Measurements from ENCODE around the gene ATAD3A.

DNA sequence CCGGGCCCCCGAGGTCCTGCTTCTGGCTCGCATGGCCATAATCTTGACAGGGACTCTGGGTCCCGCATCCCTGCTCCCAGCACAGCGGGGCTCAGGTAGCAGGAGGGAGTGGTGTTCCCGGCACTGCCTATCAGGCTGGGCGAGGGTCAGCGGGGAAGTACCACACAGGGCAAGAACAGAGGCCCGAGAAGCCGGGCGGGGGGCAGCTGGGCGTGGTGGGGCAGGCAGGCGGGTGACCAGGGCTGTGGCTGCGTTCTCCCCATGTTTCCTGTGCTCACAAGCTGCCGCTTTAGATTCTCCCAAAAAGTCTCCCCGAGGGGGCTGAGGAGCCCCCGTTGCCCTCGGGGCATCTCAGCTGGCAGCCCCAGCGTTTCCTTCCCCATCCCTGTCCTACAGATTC, 22.1 kb upstream of the ATAD3A start:
- TF ChIP-seq EP300 (conservative IDR thresholded peaks at IDR 0.05; ENCODE audit: poor library complexity, severe bottlenecking) (no peak), RAD21 (conservative IDR thresholded peaks at IDR 0.05) (no peak), SMC3 (conservative IDR thresholded peaks at IDR 0.05; ENCODE audit: poor library complexity) (no peak), POLR2AphosphoS5 (IDR thresholded peaks at IDR 0.05) (no peak)
- TF ChIP-seq, protein P1, sequence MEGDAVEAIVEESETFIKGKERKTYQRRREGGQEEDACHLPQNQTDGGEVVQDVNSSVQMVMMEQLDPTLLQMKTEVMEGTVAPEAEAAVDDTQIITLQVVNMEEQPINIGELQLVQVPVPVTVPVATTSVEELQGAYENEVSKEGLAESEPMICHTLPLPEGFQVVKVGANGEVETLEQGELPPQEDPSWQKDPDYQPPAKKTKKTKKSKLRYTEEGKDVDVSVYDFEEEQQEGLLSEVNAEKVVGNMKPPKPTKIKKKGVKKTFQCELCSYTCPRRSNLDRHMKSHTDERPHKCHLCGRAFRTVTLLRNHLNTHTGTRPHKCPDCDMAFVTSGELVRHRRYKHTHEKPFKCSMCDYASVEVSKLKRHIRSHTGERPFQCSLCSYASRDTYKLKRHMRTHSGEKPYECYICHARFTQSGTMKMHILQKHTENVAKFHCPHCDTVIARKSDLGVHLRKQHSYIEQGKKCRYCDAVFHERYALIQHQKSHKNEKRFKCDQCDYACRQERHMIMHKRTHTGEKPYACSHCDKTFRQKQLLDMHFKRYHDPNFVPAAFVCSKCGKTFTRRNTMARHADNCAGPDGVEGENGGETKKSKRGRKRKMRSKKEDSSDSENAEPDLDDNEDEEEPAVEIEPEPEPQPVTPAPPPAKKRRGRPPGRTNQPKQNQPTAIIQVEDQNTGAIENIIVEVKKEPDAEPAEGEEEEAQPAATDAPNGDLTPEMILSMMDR (IDR thresholded peaks at IDR 0.05; ENCODE audit: poor library complexity, severe bottlenecking), result no peak
- TF ChIP-seq, protein P2, sequence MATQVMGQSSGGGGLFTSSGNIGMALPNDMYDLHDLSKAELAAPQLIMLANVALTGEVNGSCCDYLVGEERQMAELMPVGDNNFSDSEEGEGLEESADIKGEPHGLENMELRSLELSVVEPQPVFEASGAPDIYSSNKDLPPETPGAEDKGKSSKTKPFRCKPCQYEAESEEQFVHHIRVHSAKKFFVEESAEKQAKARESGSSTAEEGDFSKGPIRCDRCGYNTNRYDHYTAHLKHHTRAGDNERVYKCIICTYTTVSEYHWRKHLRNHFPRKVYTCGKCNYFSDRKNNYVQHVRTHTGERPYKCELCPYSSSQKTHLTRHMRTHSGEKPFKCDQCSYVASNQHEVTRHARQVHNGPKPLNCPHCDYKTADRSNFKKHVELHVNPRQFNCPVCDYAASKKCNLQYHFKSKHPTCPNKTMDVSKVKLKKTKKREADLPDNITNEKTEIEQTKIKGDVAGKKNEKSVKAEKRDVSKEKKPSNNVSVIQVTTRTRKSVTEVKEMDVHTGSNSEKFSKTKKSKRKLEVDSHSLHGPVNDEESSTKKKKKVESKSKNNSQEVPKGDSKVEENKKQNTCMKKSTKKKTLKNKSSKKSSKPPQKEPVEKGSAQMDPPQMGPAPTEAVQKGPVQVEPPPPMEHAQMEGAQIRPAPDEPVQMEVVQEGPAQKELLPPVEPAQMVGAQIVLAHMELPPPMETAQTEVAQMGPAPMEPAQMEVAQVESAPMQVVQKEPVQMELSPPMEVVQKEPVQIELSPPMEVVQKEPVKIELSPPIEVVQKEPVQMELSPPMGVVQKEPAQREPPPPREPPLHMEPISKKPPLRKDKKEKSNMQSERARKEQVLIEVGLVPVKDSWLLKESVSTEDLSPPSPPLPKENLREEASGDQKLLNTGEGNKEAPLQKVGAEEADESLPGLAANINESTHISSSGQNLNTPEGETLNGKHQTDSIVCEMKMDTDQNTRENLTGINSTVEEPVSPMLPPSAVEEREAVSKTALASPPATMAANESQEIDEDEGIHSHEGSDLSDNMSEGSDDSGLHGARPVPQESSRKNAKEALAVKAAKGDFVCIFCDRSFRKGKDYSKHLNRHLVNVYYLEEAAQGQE (IDR thresholded peaks at IDR 0.05; ENCODE audit: borderline replicate concordance), result no peak
